Naive thymus-derived CD4-positive, alpha-beta T cell (primary cell): ENCODE measurements around the gene DNPEP. TPM values are rescaled to one million over a fixed set of nuclear protein-coding genes. Genes with fewer than 3 reads are reported as not detected.

Experiments used
- polyA plus RNA-seq, 2 donors: library from polyadenylated mRNA; unstranded; fragments of 300-500 nt; fragmentation: Illumina TruSeq; gene quantifications; one replicate each; pipeline ENCODE4 v1.2.3, GENCODE V29; 2021
- total RNA-seq, 6 experiments: library from RNA in 5 of 6; stranded (reverse) in 5 of 6; gene quantifications; 1 replicate in 5 of 6; 2 replicates in 1 of 6; pipeline ENCODE4 v1.2.3 and lab custom pipeline; 2021 to 2026

Gene DNPEP
- total and polyA plus RNA-seq, 7 experiments from 2014 or later: 57.5 to 115 (median 73.9) TPM

Other genes with a start within 250 kb of the DNPEP start
- 10 to 100 TPM; 11.4 to 24.0 (median 17.9) TPM for gene NHEJ1, start 227.1 kb downstream of the DNPEP start, total RNA-seq
- gene NHEJ1, start 227.1 kb downstream of the DNPEP start, polyA plus RNA-seq: 10 to 100 TPM; 24.5 to 32.7 TPM
- gene SLC23A3, start 217.9 kb downstream of the DNPEP start, total RNA-seq: 1 to 10 TPM in 4 of 5 experiments, under 1 TPM in 1; 0.69 to 8.6 (median 3.0) TPM
- gene SLC23A3, start 217.9 kb downstream of the DNPEP start, polyA plus RNA-seq: under 1 TPM in 1 of 2 donors, not detected in 1; 0.08 TPM
- 10 to 100 TPM; 48.2 to 77.6 (median 64.5) TPM for gene CNPPD1, start 211.0 kb downstream of the DNPEP start, total RNA-seq
- 10 to 100 TPM; 48.2 to 68.7 TPM for gene CNPPD1, start 211.0 kb downstream of the DNPEP start, polyA plus RNA-seq
- 100 to 1,000 TPM in 2 of 5 experiments, 10 to 100 TPM in 3; 70.2 to 124 (median 90.9) TPM for gene RETREG2, start 209.6 kb downstream of the DNPEP start, total RNA-seq
- gene RETREG2, start 209.6 kb downstream of the DNPEP start, polyA plus RNA-seq: 10 to 100 TPM; 58.5 to 62.4 TPM
- 10 to 100 TPM; 50.1 to 79.5 (median 71.3) TPM for gene ZFAND2B, start 181.1 kb downstream of the DNPEP start, total RNA-seq
- 10 to 100 TPM; 72.4 to 90.7 TPM for gene ZFAND2B, start 181.1 kb downstream of the DNPEP start, polyA plus RNA-seq
- 10 to 100 TPM in 2 of 5 experiments, 1 to 10 TPM in 3; 4.1 to 30.2 (median 8.3) TPM for gene ABCB6, start 169.0 kb downstream of the DNPEP start, total RNA-seq
- 1 to 10 TPM in 1 of 2 donors, under 1 TPM in 1; 0.66 to 3.2 TPM for gene ABCB6, start 169.0 kb downstream of the DNPEP start, polyA plus RNA-seq
- 10 to 100 TPM; 52.6 to 66.0 (median 60.9) TPM for gene ATG9A, start 158.3 kb downstream of the DNPEP start, total RNA-seq
- gene ATG9A, start 158.3 kb downstream of the DNPEP start, polyA plus RNA-seq: 10 to 100 TPM; 14.0 to 40.0 TPM
- 100 to 1,000 TPM; 117 to 287 (median 169) TPM for gene ANKZF1, start 158.1 kb downstream of the DNPEP start, total RNA-seq
- 10 to 100 TPM; 29.7 to 61.4 TPM for gene ANKZF1, start 158.1 kb downstream of the DNPEP start, polyA plus RNA-seq
- gene GLB1L, start 142.5 kb downstream of the DNPEP start, total RNA-seq: 1 to 10 TPM; 1.9 to 4.5 (median 2.7) TPM
- 1 to 10 TPM; 1.6 to 2.1 TPM for gene GLB1L, start 142.5 kb downstream of the DNPEP start, polyA plus RNA-seq
- gene STK16, start 142.4 kb downstream of the DNPEP start, total RNA-seq: 10 to 100 TPM; 17.4 to 35.0 (median 21.8) TPM
- gene STK16, start 142.4 kb downstream of the DNPEP start, polyA plus RNA-seq: 10 to 100 TPM; 18.8 to 24.4 TPM
- gene TUBA4B, start 134.7 kb downstream of the DNPEP start, total RNA-seq: not detected
- gene TUBA4B, start 134.7 kb downstream of the DNPEP start, polyA plus RNA-seq: not detected
- 100 to 1,000 TPM in 3 of 5 experiments, 10 to 100 TPM in 2; 82.9 to 260 (median 183) TPM for gene TUBA4A, start 134.0 kb downstream of the DNPEP start, total RNA-seq
- 100 to 1,000 TPM; 145 to 336 TPM for gene TUBA4A, start 134.0 kb downstream of the DNPEP start, polyA plus RNA-seq
- gene DNAJB2, start 108.5 kb downstream of the DNPEP start, total RNA-seq: 100 to 1,000 TPM in 4 of 5 experiments, 10 to 100 TPM in 1; 50.8 to 134 (median 113) TPM
- 1 to 10 TPM; 6.7 to 7.7 TPM for gene DNAJB2, start 108.5 kb downstream of the DNPEP start, polyA plus RNA-seq
- gene PTPRN, start 78.5 kb downstream of the DNPEP start, total RNA-seq: under 1 TPM in 1 of 5 experiments, not detected in 4; 0.48 TPM
- gene PTPRN, start 78.5 kb downstream of the DNPEP start, polyA plus RNA-seq: not detected
- gene RESP18, start 55.2 kb downstream of the DNPEP start, total RNA-seq: not detected
- gene RESP18, start 55.2 kb downstream of the DNPEP start, polyA plus RNA-seq: not detected
- 1 to 10 TPM in 1 of 5 experiments, not detected in 4; 1.5 TPM for gene DES, start 30.5 kb upstream of the DNPEP start, total RNA-seq
- gene DES, start 30.5 kb upstream of the DNPEP start, polyA plus RNA-seq: not detected
- gene SPEG, start 46.9 kb upstream of the DNPEP start, total RNA-seq: 10 to 100 TPM in 4 of 5 experiments, under 1 TPM in 1; 0.41 to 23.2 (median 15.0) TPM
- gene SPEG, start 46.9 kb upstream of the DNPEP start, polyA plus RNA-seq: under 1 TPM; 0.26 to 0.76 TPM
- 10 to 100 TPM; 22.4 to 58.3 (median 37.2) TPM for gene GMPPA, start 111.0 kb upstream of the DNPEP start, total RNA-seq
- gene GMPPA, start 111.0 kb upstream of the DNPEP start, polyA plus RNA-seq: 10 to 100 TPM; 11.8 to 23.8 TPM
- gene ASIC4, start 126.6 kb upstream of the DNPEP start, total RNA-seq: under 1 TPM in 4 of 5 experiments, not detected in 1; 0.12 to 0.49 (median 0.17) TPM
- not detected for gene ASIC4, start 126.6 kb upstream of the DNPEP start, polyA plus RNA-seq
- gene CHPF, start 155.9 kb upstream of the DNPEP start, total RNA-seq: 10 to 100 TPM in 1 of 5 experiments, 1 to 10 TPM in 4; 4.3 to 15.3 (median 5.7) TPM
- 1 to 10 TPM; 4.1 to 7.8 TPM for gene CHPF, start 155.9 kb upstream of the DNPEP start, polyA plus RNA-seq
- under 1 TPM in 4 of 5 experiments, not detected in 1; 0.45 to 0.69 (median 0.50) TPM for gene TMEM198, start 156.1 kb upstream of the DNPEP start, total RNA-seq
- not detected for gene TMEM198, start 156.1 kb upstream of the DNPEP start, polyA plus RNA-seq
- gene OBSL1, start 183.6 kb upstream of the DNPEP start, total RNA-seq: 1 to 10 TPM in 2 of 5 experiments, under 1 TPM in 1, not detected in 2; 0.19 to 7.1 (median 4.0) TPM
- gene OBSL1, start 183.6 kb upstream of the DNPEP start, polyA plus RNA-seq: not detected
- under 1 TPM in 1 of 5 experiments, not detected in 4; 0.21 TPM for gene INHA, start 184.4 kb upstream of the DNPEP start, total RNA-seq
- gene INHA, start 184.4 kb upstream of the DNPEP start, polyA plus RNA-seq: not detected
- 10 to 100 TPM; 33.6 to 46.4 (median 42.6) TPM for gene STK11IP, start 209.9 kb upstream of the DNPEP start, total RNA-seq
- gene STK11IP, start 209.9 kb upstream of the DNPEP start, polyA plus RNA-seq: 10 to 100 TPM in 1 of 2 donors, 1 to 10 TPM in 1; 6.8 to 13.0 TPM
- gene SLC4A3, start 239.7 kb upstream of the DNPEP start, total RNA-seq: 1 to 10 TPM in 1 of 5 experiments, under 1 TPM in 2, not detected in 2; 0.19 to 3.4 (median 0.34) TPM
- gene SLC4A3, start 239.7 kb upstream of the DNPEP start, polyA plus RNA-seq: not detected